OCI-LY7 (cell line): ENCODE measurements around the gene PFKFB4. TPM values are rescaled to one million over a fixed set of nuclear protein-coding genes. Genes with fewer than 3 reads are reported as not detected.

Source experiments
- BruUV-seq: library from RNA; stranded (reverse); fragments of 400-500 nt; replicated peaks from 2 replicates; lab custom pipeline; 2021; lab: Mats Ljungman, UMichigan
- CTCF ChIA-PET: fragments of 300-600 bp; sonication (Branson Sonifier 250); formaldehyde crosslinking; loops from one replicate; lab custom pipeline; 2022; ENCODE audit warnings: antibody characterized with exemption; ENCODE audit not compliant: unreplicated experiment; lab: Charles Lee
- POLR2A ChIA-PET: fragments of 300-600 bp; sonication (Branson Sonifier 250); formaldehyde crosslinking; loops from one replicate; lab custom pipeline; 2022; ENCODE audit warnings: antibody characterized with exemption; lab: Charles Lee
- DNase-seq: peaks from one replicate; pipeline ENCODE4 v3.0.0-alpha.2; 2015; ENCODE audit warnings: low spot score
- H2AFZ ChIP-seq: fragments of 200-600 bp; sonication (generic), shearing (Covaris generic); 2 replicates; pipeline ENCODE4 v1.6.1; 2014; ENCODE audit warnings: mild to moderate bottlenecking, antibody characterized with exemption, low read length, moderate library complexity
- H3K27ac ChIP-seq: fragments of 200-600 bp; sonication (generic); 2 replicates; pipeline ENCODE4 v1.5.1; 2014; ENCODE audit warnings: mixed run types, low read depth, mild to moderate bottlenecking, moderate library complexity, low read length, inconsistent platforms; ENCODE audit not compliant: poor library complexity, severe bottlenecking
- H3K36me3 ChIP-seq: fragments of 200-600 bp; sonication (generic); 2 replicates; pipeline ENCODE4 v1.6.1; 2014; ENCODE audit warnings: mild to moderate bottlenecking, antibody characterized with exemption, low read length, moderate library complexity, mixed read lengths; ENCODE audit not compliant: insufficient read depth
- H3K4me1 ChIP-seq: fragments of 200-600 bp; sonication (generic); 2 replicates; pipeline ENCODE4 v1.5.1; 2014; ENCODE audit warnings: mild to moderate bottlenecking, low read length; ENCODE audit not compliant: insufficient read depth, poor library complexity, severe bottlenecking
- H3K4me2 ChIP-seq: fragments of 200-600 bp; sonication (generic); 2 replicates; pipeline ENCODE4 v1.6.1; 2014; ENCODE audit warnings: mild to moderate bottlenecking, low read length
- H3K4me3 ChIP-seq: fragments of 200-600 bp; sonication (generic); 2 replicates; pipeline ENCODE4 v1.5.1; 2014; ENCODE audit warnings: mild to moderate bottlenecking, low read depth, low read length; ENCODE audit not compliant: poor library complexity, severe bottlenecking
- H3K79me2 ChIP-seq: fragments of 200-600 bp; sonication (generic); 2 replicates; pipeline ENCODE4 v1.6.1; 2016; ENCODE audit warnings: low read depth, mild to moderate bottlenecking, low read length, moderate library complexity, mixed read lengths; ENCODE audit not compliant: insufficient read depth
- H3K9me2 ChIP-seq: fragments of 200-600 bp; sonication (generic); 2 replicates; pipeline ENCODE4 v1.6.1; 2016; ENCODE audit warnings: mild to moderate bottlenecking, low read length, mixed read lengths; ENCODE audit not compliant: insufficient read depth
- H3K9me3 ChIP-seq: fragments of 200-600 bp; sonication (generic); 2 replicates; pipeline ENCODE4 v1.6.1; 2014; ENCODE audit warnings: mild to moderate bottlenecking, mixed run types, low read length, mixed read lengths
- H4K20me1 ChIP-seq: fragments of 200-600 bp; sonication (generic); 2 replicates; pipeline ENCODE4 v1.6.1; 2014; ENCODE audit warnings: mild to moderate bottlenecking, antibody characterized with exemption, low read length, moderate library complexity, mixed read lengths; ENCODE audit not compliant: insufficient read depth
- CTCF ChIP-seq: fragments of 200-600 bp; sonication (generic); conservative IDR thresholded peaks from 2 replicates; pipeline ENCODE4 v1.5.1; 2014; ENCODE audit warnings: mild to moderate bottlenecking, antibody characterized with exemption, low read length, moderate library complexity, mixed read lengths
- EZH2phosphoT487 ChIP-seq: fragments of 200-600 bp; sonication (generic); IDR thresholded peaks from 2 replicates; pipeline ENCODE4 v1.6.1; 2018; ENCODE audit warnings: low read depth, borderline replicate concordance, mild to moderate bottlenecking, mixed run types, antibody characterized with exemption, low read length, moderate library complexity, mixed read lengths
- intact Hi-C: fragments of 100-400 bp; cut with micrococcal nuclease; formaldehyde crosslinking; loops from one replicate; pipeline ENCODE4 v1.10.0; 2022; ENCODE audit not compliant: unreplicated experiment
- total RNA-seq, 2 experiments: library from RNA; depleted of rRNA in 1 of 2; stranded (reverse); fragments of >200 nt in 1 of 2; shearing (Covaris generic) in 1 of 2; gene quantifications; 2 replicates each; pipeline ENCODE4 v1.2.3, GENCODE V29; 2014 to 2022

Gene PFKFB4
- total RNA-seq, 2 experiments from 2014 or later: 5.0 to 29.0 TPM

DNA sequence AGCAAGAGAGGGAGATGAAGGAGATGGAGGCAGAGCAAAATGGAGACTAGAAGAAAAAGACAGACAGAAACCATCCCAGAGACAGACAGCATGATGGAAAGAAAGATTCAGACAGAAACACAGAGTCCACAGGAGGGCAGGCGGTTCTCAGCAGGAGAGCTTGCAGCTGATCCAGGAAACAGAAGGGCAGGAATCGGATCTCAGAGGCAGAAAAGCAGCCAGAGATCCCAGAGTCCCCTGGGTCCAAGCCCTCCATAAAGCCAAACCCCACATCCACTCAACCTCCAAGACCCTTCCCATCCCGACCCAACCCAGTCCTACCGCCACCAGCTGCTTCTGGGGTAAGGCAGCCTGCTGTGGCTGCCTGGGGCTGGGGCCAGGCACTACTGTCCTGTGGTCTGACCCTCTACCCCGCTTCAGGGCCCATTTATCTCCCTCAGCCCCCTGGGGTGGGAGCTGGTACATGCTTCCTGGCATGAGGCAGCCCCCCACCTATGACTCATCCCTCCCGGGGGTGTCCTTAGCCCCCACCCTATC, 6.8 kb upstream of the PFKFB4 start, which contains the start of gene UCN2:
Gene UCN2 (minus strand): TSS at position 400 of the 537 bp plus-strand sequence. CDS start 657 bp downstream, outside the sequence.
- H3K79me2 ChIP-seq: no peaks in the 10 kb centered on the region
- H3K9me3 ChIP-seq: no peaks in the 10 kb centered on the region
- TF ChIP-seq EZH2phosphoT487 (no peak), CTCF (no peak)
- H3K36me3 ChIP-seq: no peaks in the 10 kb centered on the region
- POLR2A ChIA-PET: no interaction called here
- DNase-seq: no peak
- BruUV-seq: no TSS peak
- H3K27ac ChIP-seq: no peak within 1 kb of the TSS
- H3K4me3 ChIP-seq: no peak within 1 kb of the TSS
- H3K4me2 ChIP-seq: no peak within 1 kb of the TSS
- intact Hi-C loops: loop anchor here (5.0 kb wide), 1 partner anchor 99 kb away; the partner anchor contains the start of gene CELSR3
- H4K20me1 ChIP-seq: no peaks in the 10 kb centered on the region
- peaks cover 26% of the 10 kb centered on the region for H3K4me1 ChIP-seq
- no peak within 1 kb of the TSS for H2AFZ ChIP-seq
- CTCF ChIA-PET: no interaction called here
- H3K9me2 ChIP-seq: no peaks in the 10 kb centered on the region

DNA sequence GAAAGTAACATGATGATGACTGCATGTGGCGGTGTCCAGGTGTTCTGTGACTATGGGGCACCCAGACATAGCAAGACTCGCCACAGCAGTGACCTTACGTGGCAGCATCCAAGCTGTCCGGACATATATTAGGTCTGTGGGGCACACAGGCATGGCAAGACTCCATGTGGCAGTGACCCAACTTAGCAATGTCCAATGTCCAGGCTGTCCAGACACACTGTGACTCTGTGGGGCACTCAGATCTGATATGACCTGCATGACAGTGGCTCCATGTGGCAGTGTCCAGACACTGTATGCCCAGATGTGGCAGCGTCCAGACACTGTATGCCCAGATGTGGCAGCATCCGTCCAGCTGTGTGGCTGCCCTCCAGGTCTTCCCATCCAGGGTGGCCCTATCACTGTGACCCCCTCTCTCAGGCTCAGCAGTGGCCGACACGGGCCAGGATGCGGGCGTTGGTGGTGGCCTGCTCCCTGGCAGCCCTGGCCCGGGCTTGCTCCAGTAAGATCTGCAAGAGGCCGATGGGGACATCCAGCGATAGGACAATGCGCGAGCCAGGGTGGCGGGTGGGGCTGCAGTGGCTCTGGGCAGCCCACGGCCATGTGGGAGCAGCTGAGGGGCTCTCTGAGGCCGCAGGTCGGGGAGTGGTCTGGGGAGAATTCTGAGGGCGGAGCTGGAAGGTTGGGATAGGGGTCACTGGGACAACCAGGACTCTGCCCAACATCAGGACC, 5.9 kb upstream of the PFKFB4 start:
- POLR2A ChIA-PET: no interaction called here
- no peaks in the 10 kb centered on the region for H3K36me3 ChIP-seq
- H3K27ac ChIP-seq: no peak overlapping the region
- H3K9me3 ChIP-seq: no peaks in the 10 kb centered on the region
- H3K4me3 ChIP-seq: no peak overlapping the region
- H3K4me2 ChIP-seq: no peak overlapping the region
- no peaks in the 10 kb centered on the region for H3K79me2 ChIP-seq
- no peak overlapping the region for H2AFZ ChIP-seq
- no TSS peak for BruUV-seq
- TF ChIP-seq CTCF (no peak), EZH2phosphoT487 (no peak)
- CTCF ChIA-PET: no interaction called here
- no peaks in the 10 kb centered on the region for H3K9me2 ChIP-seq
- intact Hi-C loops: loop anchor here (5.0 kb wide), 1 partner anchor 100 kb away; the partner anchor contains the start of gene CELSR3
- H3K4me1 ChIP-seq: peaks cover 35% of the 10 kb centered on the region
- H4K20me1 ChIP-seq: no peaks in the 10 kb centered on the region
- DNase-seq: no peak
